Embryonic facial prominence (tissue), 1 donor: ENCODE data around the gene MID1IP1.

Experiments
- DNase-seq: peaks from one replicate; pipeline ENCODE4 v3.0.0-alpha.2; 2016; ENCODE audit errors: extremely low spot score

MID1IP1 gene

GRCh38 chrX:38816155-38816554 is 14.9 kb downstream of the MID1IP1 start:
- no peak for DNase-seq

GRCh38 chrX:38817004-38817703 is 15.9 kb downstream of the MID1IP1 start:
- no peak for DNase-seq

- no peak for DNase-seq
Measured at GRCh38 chrX:38819163-38819562, 17.9 kb downstream of the MID1IP1 start.

GRCh38 chrX:38819709-38820108 is 18.4 kb downstream of the MID1IP1 start:
- DNase-seq: no peak

GRCh38 chrX:38820751-38821150 is 19.5 kb downstream of the MID1IP1 start:
- no peak for DNase-seq

GRCh38 chrX:38824176-38824575 is 22.9 kb downstream of the MID1IP1 start:
- DNase-seq: no peak

- no peak for DNase-seq
Measured at GRCh38 chrX:38831949-38832348, 30.7 kb downstream of the MID1IP1 start.

GRCh38 chrX:38837389-38837788 is 36.1 kb downstream of the MID1IP1 start:
- no peak for DNase-seq

GRCh38 chrX:38839277-38839676 is 38.0 kb downstream of the MID1IP1 start:
- DNase-seq: no peak

GRCh38 chrX:38839944-38840343 is 38.7 kb downstream of the MID1IP1 start:
- DNase-seq: no peak

GRCh38 chrX:38841750-38842149 is 40.5 kb downstream of the MID1IP1 start:
- DNase-seq: no peak

GRCh38 chrX:38845426-38845825 is 44.2 kb downstream of the MID1IP1 start:
- no peak for DNase-seq

- no peak for DNase-seq
Measured at GRCh38 chrX:38847206-38847902, 46.1 kb downstream of the MID1IP1 start.

- no peak for DNase-seq
Measured at GRCh38 chrX:38847903-38848230, 46.6 kb downstream of the MID1IP1 start.

- no peak for DNase-seq
Measured at GRCh38 chrX:38848671-38849455, 47.6 kb downstream of the MID1IP1 start.

GRCh38 chrX:38850807-38851544 is 49.7 kb downstream of the MID1IP1 start:
- no peak for DNase-seq

- DNase-seq: no peak
Measured at GRCh38 chrX:38854305-38854704, 53.0 kb downstream of the MID1IP1 start.
